HepG2 (cell line): Measurements from ENCODE around the gene GLIS1. TPM values are rescaled to one million over a fixed set of nuclear protein-coding genes. Genes with fewer than 3 reads are reported as not detected.

Experiments used
- ATAC-seq: fragments of 200-7000 bp; cut with Tn5 transposase; 3 replicates; pipeline ENCODE4 v1.9.1; 2020; ENCODE audit warnings: mild to moderate bottlenecking, moderate library complexity
- BruUV-seq: library from RNA; stranded (reverse); fragments of 400-500 nt; replicated peaks from 2 replicates; lab custom pipeline; 2021; lab: Mats Ljungman, UMichigan
- CTCF ChIA-PET: fragments of 300-600 bp; formaldehyde crosslinking; extraction: SDS; loops from one replicate; lab custom pipeline; 2021; ENCODE audit warnings: low total read pairs, inconsistent platforms, low intra/inter-chr PET ratio; lab: Yijun Ruan, JAX
- POLR2A ChIA-PET: fragments of 350-600 bp; sonication (Branson Sonifier 250); formaldehyde crosslinking; loops from one replicate; lab custom pipeline; 2020; ENCODE audit warnings: antibody characterized with exemption, inconsistent platforms; lab: Yijun Ruan, JAX
- DNase-seq: peaks from one replicate; pipeline ENCODE4 v3.0.0-alpha.2; 2015; ENCODE audit warnings: low spot score
- FAIRE-seq: peaks from 3 replicates; lab custom pipeline; 2011; peaks lifted over from hg19 to GRCh38; lab: Jason Lieb, UNC
- H2AFZ ChIP-seq: one replicate; pipeline ENCODE4 v1.6.1; 2011; ENCODE audit warnings: low read length, inconsistent platforms
- H3K27ac ChIP-seq: fragments of 300-600 bp; 3 replicates; pipeline ENCODE4 v1.8.0; 2011; ENCODE audit warnings: mixed run types, mild to moderate bottlenecking, mixed read lengths, low read length, inconsistent platforms; ENCODE audit not compliant: insufficient read depth; ENCODE audit errors: extremely low read length
- H3K27me3 ChIP-seq, 2 experiments: fragments of 200-600 bp in 1 of 2; 2 replicates in 1 of 2; 3 replicates in 1 of 2; pipeline versions ENCODE4 v1.6.0 to v1.8.0; 2011; ENCODE audit warnings: low read length in 2 of 2, mild to moderate bottlenecking in 2 of 2, moderate library complexity in 2 of 2, inconsistent platforms in 1 of 2; ENCODE audit not compliant: insufficient read depth in 2 of 2, control insufficient read depth in 1 of 2
- H3K36me3 ChIP-seq, 2 experiments: fragments of 200-600 bp in 1 of 2; replicated peaks in 1 of 2; 2 replicates in 1 of 2; 3 replicates in 1 of 2; pipeline versions ENCODE4 v1.5.1 to v1.8.0; 2011; ENCODE audit warnings: low read length in 2 of 2, inconsistent platforms in 1 of 2; ENCODE audit not compliant: insufficient read depth in 2 of 2, control insufficient read depth in 1 of 2
- H3K4me1 ChIP-seq: 2 replicates; pipeline ENCODE4 v1.5.1; 2012; ENCODE audit warnings: low read length, inconsistent platforms; ENCODE audit not compliant: insufficient read depth
- H3K4me2 ChIP-seq: 2 replicates; pipeline ENCODE4 v1.6.0; 2011; ENCODE audit warnings: low read depth, low read length, inconsistent platforms
- H3K4me3 ChIP-seq, 3 experiments: fragments of 200-600 bp in 1 of 3; sonication (generic), shearing (Covaris generic) in 1 of 3; replicated peaks in 1 of 3; 2 replicates each; pipeline ENCODE4 v1.5.1; 2011 to 2016; ENCODE audit warnings: low read length in 3 of 3, inconsistent platforms in 2 of 3, low read depth in 2 of 3, mild to moderate bottlenecking in 2 of 3, control low read depth in 1 of 3, mixed read lengths in 1 of 3; ENCODE audit not compliant: insufficient read depth in 1 of 3
- H3K79me2 ChIP-seq: one replicate; pipeline ENCODE4 v1.6.1; 2011; ENCODE audit warnings: low read length, inconsistent platforms; ENCODE audit not compliant: insufficient read depth
- H3K9ac ChIP-seq: 2 replicates; pipeline ENCODE4 v1.6.0; 2011; ENCODE audit warnings: mild to moderate bottlenecking, low read depth, low read length, inconsistent platforms; ENCODE audit not compliant: insufficient read depth
- H3K9me3 ChIP-seq: 2 replicates; pipeline ENCODE4 v1.5.1; 2012; ENCODE audit warnings: mild to moderate bottlenecking, low read length
- H4K20me1 ChIP-seq: 2 replicates; pipeline ENCODE4 v1.6.0; 2011; ENCODE audit warnings: inconsistent platforms, mild to moderate bottlenecking, low read length, moderate library complexity; ENCODE audit not compliant: insufficient read depth
- EEA1 ChIP-seq: sonication (generic); formaldehyde crosslinking; IDR thresholded peaks from 2 replicates; pipeline ENCODE4 v1.5.1; 2020; ENCODE audit warnings: mild to moderate bottlenecking, missing genetic modification reagents, borderline replicate concordance
- KLF11 ChIP-seq: IDR thresholded peaks from 2 replicates; pipeline ENCODE4 v1.6.1; 2016; ENCODE audit warnings: missing compliant biosample characterization
- KMT2A ChIP-seq: sonication (generic); formaldehyde crosslinking; IDR thresholded peaks from 2 replicates; pipeline ENCODE4 v1.4.0; 2020; ENCODE audit warnings: missing genetic modification reagents
- MTF1 ChIP-seq: sonication (generic); formaldehyde crosslinking; IDR thresholded peaks from 2 replicates; pipeline ENCODE4 v1.5.0; 2020; ENCODE audit warnings: missing genetic modification reagents
- NR2F1 ChIP-seq, 2 experiments: fragments of 450-650 bp in 1 of 2; formaldehyde crosslinking in 1 of 2; IDR thresholded peaks; 2 replicates each; pipeline versions ENCODE4 v1.5.0 to v1.6.1; 2016 to 2020; ENCODE audit warnings: mild to moderate bottlenecking in 1 of 2, missing compliant biosample characterization in 1 of 2, missing genetic modification reagents in 1 of 2, moderate library complexity in 1 of 2
- RFXANK ChIP-seq: IDR thresholded peaks from 2 replicates; pipeline ENCODE4 v1.6.1; 2016
- SP4 ChIP-seq: sonication (generic); formaldehyde crosslinking; IDR thresholded peaks from 2 replicates; pipeline ENCODE4 v1.8.1; 2023; ENCODE audit warnings: mild to moderate bottlenecking, missing genetic modification reagents
- TP53 ChIP-seq: sonication (generic); formaldehyde crosslinking; conservative IDR thresholded peaks from 2 replicates; pipeline ENCODE4 v1.4.0; 2020; ENCODE audit warnings: missing genetic modification reagents
- ZMYM3 ChIP-seq: sonication (generic); formaldehyde crosslinking; IDR thresholded peaks from 2 replicates; pipeline ENCODE4 v1.5.1; 2020; ENCODE audit warnings: mild to moderate bottlenecking, missing genetic modification reagents
- ZNF329 ChIP-seq: sonication (generic); formaldehyde crosslinking; IDR thresholded peaks from 2 replicates; pipeline ENCODE4 v1.9.0; 2021; ENCODE audit warnings: low read depth, mild to moderate bottlenecking, missing genetic modification reagents
- ZNF558 ChIP-seq: sonication (generic); formaldehyde crosslinking; IDR thresholded peaks from 2 replicates; pipeline ENCODE4 v1.9.0; 2022; ENCODE audit warnings: mild to moderate bottlenecking, missing genetic modification reagents, borderline replicate concordance
- ZNF589 ChIP-seq: sonication (generic); formaldehyde crosslinking; conservative IDR thresholded peaks from 2 replicates; pipeline ENCODE4 v1.8.0; 2022; ENCODE audit warnings: mild to moderate bottlenecking, moderate library complexity, missing genetic modification reagents
- ZNF747 ChIP-seq: sonication (generic); formaldehyde crosslinking; IDR thresholded peaks from 2 replicates; pipeline ENCODE4 v1.8.1; 2023; ENCODE audit warnings: missing genetic modification reagents, mild to moderate bottlenecking, borderline replicate concordance
- ZNF775 ChIP-seq: sonication (generic); formaldehyde crosslinking; IDR thresholded peaks from 2 replicates; pipeline ENCODE4 v1.4.0; 2020; ENCODE audit warnings: missing genetic modification reagents, mild to moderate bottlenecking, moderate library complexity, borderline replicate concordance
- ZSCAN25 ChIP-seq: sonication (generic); formaldehyde crosslinking; IDR thresholded peaks from 2 replicates; pipeline ENCODE4 v1.8.0; 2022; ENCODE audit warnings: mild to moderate bottlenecking, missing genetic modification reagents
- WGBS: methylation state at CpG from one replicate; pipeline ENCODE4 v1.1.6; 2017; ENCODE audit warnings: low lambda C conversion rate; 5-methylcytosine and 5-hydroxymethylcytosine counted together
- in situ Hi-C: cut with HindIII; loops from 2 replicates; pipeline ENCODE4 v1.10.0; 2017; ENCODE audit warnings: low pct_unique_long_range_greater_than_20kb; ENCODE audit not compliant: extremely low pct_ligation_motif_present
- intact Hi-C: fragments of 100-400 bp; cut with micrococcal nuclease; formaldehyde crosslinking; loops from one replicate; pipeline ENCODE4 v1.10.0; 2022; ENCODE audit not compliant: unreplicated experiment
- polyA plus RNA-seq, 8 experiments: library from polyadenylated mRNA; depleted of rRNA in 3 of 8; stranded (reverse) in 7 of 8; unstranded in 1 of 8; fragments of >200 nt; fragmentation: Illumina TruSeq in 4 of 8; extraction: Trizol in 4 of 8; gene quantifications; 2 replicates each; pipeline versions ENCODE4 v1.2.1 to v1.2.3, GENCODE V29; 2011 to 2016; ENCODE audit warnings: low read depth in 4 of 8, missing spikeins in 1 of 8, mixed read lengths in 1 of 8; ENCODE audit not compliant: insufficient read depth in 1 of 8
- total RNA-seq, 5 experiments: library from RNA; depleted of rRNA; stranded (reverse); fragments of >200 nt; fragmentation: Illumina TruSeq; extraction: Trizol; gene quantifications; 2 replicates each; pipeline ENCODE4 v1.2.3, GENCODE V29; 2016; ENCODE audit warnings: low read depth in 1 of 5
- TF ChIP-seq, protein P1 (sequence below): sonication (generic); formaldehyde crosslinking; IDR thresholded peaks from 2 replicates; pipeline ENCODE4 v1.4.0; 2020; ENCODE audit warnings: mild to moderate bottlenecking, missing genetic modification reagents
- TF ChIP-seq, protein P2 (sequence below): sonication (generic); formaldehyde crosslinking; IDR thresholded peaks from 2 replicates; pipeline ENCODE4 v1.4.0; 2020; ENCODE audit warnings: missing genetic modification reagents, low read depth, mild to moderate bottlenecking, borderline replicate concordance

GLIS1 gene
- total and polyA plus RNA-seq, 2 of the 13 experiments (the other 11 are each of a cell fraction or from before 2014, with no cell fraction given): 0.03 TPM; not detected in 1

DNA sequence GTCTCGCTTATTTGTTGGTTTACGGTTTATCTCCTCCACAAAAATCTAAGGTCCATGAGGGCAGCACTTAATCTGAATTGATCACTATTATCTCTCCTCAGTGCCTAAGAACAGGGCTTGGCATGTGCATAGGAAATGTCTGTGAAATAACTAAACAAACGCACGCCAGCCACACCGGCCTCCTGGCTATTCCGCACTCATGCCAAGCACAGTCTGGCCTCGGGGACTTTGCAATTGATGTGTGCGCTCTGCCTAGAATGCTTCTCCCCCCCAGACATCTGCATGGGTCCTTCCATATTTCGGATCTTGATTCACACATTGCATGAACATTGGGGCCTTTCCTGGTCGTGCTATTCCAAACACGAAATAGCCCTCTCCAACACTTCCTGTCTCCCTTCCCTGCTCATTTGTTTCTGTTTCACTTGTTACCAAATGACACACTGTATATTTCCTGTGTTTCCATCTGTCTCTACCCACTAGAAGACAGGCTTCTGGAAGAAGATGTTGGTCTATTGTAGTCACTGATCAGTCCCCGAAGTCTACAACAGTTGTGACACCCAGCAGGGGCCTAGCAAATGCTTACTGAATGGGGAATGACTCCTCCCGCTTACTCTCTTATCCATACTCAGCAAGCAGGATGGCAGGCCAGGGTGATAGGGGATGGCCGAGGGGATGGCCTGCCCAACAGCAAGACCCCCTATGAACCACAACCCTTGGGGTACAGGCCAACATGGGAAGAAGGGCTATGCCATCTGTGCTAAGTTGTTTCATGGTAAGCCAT lies 93.9 kb downstream of the GLIS1 start:
- BruUV-seq: no TSS peak
- ChIA-PET CTCF (no interaction called here), POLR2A (no interaction called here)
- H3K36me3 ChIP-seq: no peaks in the 10 kb centered on the region
- intact Hi-C loops (no loop called here), in situ Hi-C loops (no loop called here)
- DNase-seq: no peak
- no peak overlapping the region for H3K9ac ChIP-seq
- WGBS: 53% methylated on average over 14 of the region's 14 CpGs
- no peaks in the 10 kb centered on the region for H3K9me3 ChIP-seq
- ATAC-seq: no peak
- no peak overlapping the region for H3K27ac ChIP-seq
- H3K4me3 ChIP-seq: no peak overlapping the region
- no peaks in the 10 kb centered on the region for H4K20me1 ChIP-seq
- H2AFZ ChIP-seq: no peak overlapping the region
- no peaks in the 10 kb centered on the region for H3K79me2 ChIP-seq
- TF ChIP-seq TP53 (CRISPR knock-in tag) (no peak), ZNF589 (no peak), ZMYM3 (CRISPR knock-in tag) (no peak), ZNF747 (CRISPR knock-in tag) (no peak), KMT2A (CRISPR knock-in tag) (no peak), ZNF329 (CRISPR knock-in tag) (no peak), NR2F1 (CRISPR knock-in tag; IDR thresholded peaks at IDR 0.05) (no peak), ZNF558 (CRISPR knock-in tag) (no peak), SP4 (CRISPR knock-in tag) (no peak), MTF1 (CRISPR knock-in tag) (no peak), ZSCAN25 (CRISPR knock-in tag) (no peak), RFXANK (no peak), ZNF775 (CRISPR knock-in tag) (no peak), EEA1 (CRISPR knock-in tag) (no peak), KLF11 (CRISPR knock-in tag) (no peak)
- TF ChIP-seq, protein P1, sequence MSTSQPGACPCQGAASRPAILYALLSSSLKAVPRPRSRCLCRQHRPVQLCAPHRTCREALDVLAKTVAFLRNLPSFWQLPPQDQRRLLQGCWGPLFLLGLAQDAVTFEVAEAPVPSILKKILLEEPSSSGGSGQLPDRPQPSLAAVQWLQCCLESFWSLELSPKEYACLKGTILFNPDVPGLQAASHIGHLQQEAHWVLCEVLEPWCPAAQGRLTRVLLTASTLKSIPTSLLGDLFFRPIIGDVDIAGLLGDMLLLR (CRISPR knock-in tag): no peak
- TF ChIP-seq, protein P2, sequence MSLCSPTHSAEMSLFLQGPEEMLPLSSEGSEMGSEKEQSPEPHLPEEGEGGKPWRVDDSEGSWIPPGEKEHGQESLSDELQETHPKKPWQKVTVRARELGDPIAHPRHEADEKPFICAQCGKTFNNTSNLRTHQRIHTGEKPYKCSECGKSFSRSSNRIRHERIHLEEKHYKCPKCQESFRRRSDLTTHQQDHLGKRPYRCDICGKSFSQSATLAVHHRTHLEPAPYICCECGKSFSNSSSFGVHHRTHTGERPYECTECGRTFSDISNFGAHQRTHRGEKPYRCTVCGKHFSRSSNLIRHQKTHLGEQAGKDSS (CRISPR knock-in tag): no peak
- no peaks in the 10 kb centered on the region for H3K4me1 ChIP-seq
- peaks cover 2 to 37% of the 10 kb centered on the region in 2 experiments; a peak in 4 of 5 replicates for H3K27me3 ChIP-seq
- H3K4me2 ChIP-seq: no peak overlapping the region
- no peak for FAIRE-seq
